Suprapubic skin (tissue), 4 donors: ENCODE results near the gene ANKRD40. TPM values are rescaled to one million over a fixed set of nuclear protein-coding genes. Genes with fewer than 3 reads are reported as not detected.

Experiments used
- DNase-seq, 2 donors: peaks; one replicate each; pipeline ENCODE4 v3.0.0-alpha.2; 2019; ENCODE audit warnings: low spot score in 2 of 2
- H3K27ac ChIP-seq: fragments of 200-600 bp; sonication (generic); one replicate; pipeline ENCODE4 v1.5.1; 2019
- H3K27me3 ChIP-seq: fragments of 200-600 bp; sonication (generic); one replicate; pipeline ENCODE4 v1.5.1; 2019
- H3K36me3 ChIP-seq: fragments of 200-600 bp; sonication (generic); one replicate; pipeline ENCODE4 v1.5.1; 2019
- H3K4me1 ChIP-seq: fragments of 200-600 bp; sonication (generic); one replicate; pipeline ENCODE4 v1.5.1; 2019
- H3K4me3 ChIP-seq: fragments of 200-600 bp; sonication (generic); one replicate; pipeline ENCODE4 v1.5.1; 2019; ENCODE audit warnings: mild to moderate bottlenecking
- H3K9me3 ChIP-seq: fragments of 200-600 bp; sonication (generic); one replicate; pipeline ENCODE4 v1.5.1; 2019
- EP300 ChIP-seq: sonication (generic); formaldehyde crosslinking; IDR thresholded peaks from one replicate; pipeline ENCODE4 v1.6.1; 2017; ENCODE audit warnings: antibody characterized with exemption
- POLR2A ChIP-seq, 2 donors: fragments of 450-650 bp; IDR thresholded peaks; one replicate each; pipeline ENCODE4 v1.6.1; 2017; ENCODE audit warnings: antibody characterized with exemption in 2 of 2, mild to moderate bottlenecking in 2 of 2, moderate library complexity in 2 of 2
- POLR2AphosphoS5 ChIP-seq, 3 donors: sonication (generic); formaldehyde crosslinking; IDR thresholded peaks; one replicate each; pipeline ENCODE4 v1.6.1; 2017; ENCODE audit warnings: antibody characterized with exemption in 3 of 3
- WGBS: methylation state at CpG from one replicate; pipeline ENCODE4 v1.1.5; 2018; 5-methylcytosine and 5-hydroxymethylcytosine counted together
- total RNA-seq, 4 donors: library from RNA; depleted of rRNA; stranded (reverse); fragments of >200 nt; gene quantifications; one replicate each; pipeline ENCODE4 v1.1.0, GENCODE V29; 2016
- TF ChIP-seq, protein P1 (sequence below), 2 donors: fragments of 200-600 bp in 1 of 2; fragments of 450-650 bp in 1 of 2; sonication (generic) in 1 of 2; IDR thresholded peaks; one replicate each; pipeline ENCODE4 v1.5.1; 2016 to 2019; ENCODE audit warnings: antibody characterized with exemption in 2 of 2, mild to moderate bottlenecking in 1 of 2, moderate library complexity in 1 of 2

ANKRD40 gene
- total RNA-seq, 4 donors from 2014 or later: 21.4 to 33.8 (median 26.6) TPM

DNA sequence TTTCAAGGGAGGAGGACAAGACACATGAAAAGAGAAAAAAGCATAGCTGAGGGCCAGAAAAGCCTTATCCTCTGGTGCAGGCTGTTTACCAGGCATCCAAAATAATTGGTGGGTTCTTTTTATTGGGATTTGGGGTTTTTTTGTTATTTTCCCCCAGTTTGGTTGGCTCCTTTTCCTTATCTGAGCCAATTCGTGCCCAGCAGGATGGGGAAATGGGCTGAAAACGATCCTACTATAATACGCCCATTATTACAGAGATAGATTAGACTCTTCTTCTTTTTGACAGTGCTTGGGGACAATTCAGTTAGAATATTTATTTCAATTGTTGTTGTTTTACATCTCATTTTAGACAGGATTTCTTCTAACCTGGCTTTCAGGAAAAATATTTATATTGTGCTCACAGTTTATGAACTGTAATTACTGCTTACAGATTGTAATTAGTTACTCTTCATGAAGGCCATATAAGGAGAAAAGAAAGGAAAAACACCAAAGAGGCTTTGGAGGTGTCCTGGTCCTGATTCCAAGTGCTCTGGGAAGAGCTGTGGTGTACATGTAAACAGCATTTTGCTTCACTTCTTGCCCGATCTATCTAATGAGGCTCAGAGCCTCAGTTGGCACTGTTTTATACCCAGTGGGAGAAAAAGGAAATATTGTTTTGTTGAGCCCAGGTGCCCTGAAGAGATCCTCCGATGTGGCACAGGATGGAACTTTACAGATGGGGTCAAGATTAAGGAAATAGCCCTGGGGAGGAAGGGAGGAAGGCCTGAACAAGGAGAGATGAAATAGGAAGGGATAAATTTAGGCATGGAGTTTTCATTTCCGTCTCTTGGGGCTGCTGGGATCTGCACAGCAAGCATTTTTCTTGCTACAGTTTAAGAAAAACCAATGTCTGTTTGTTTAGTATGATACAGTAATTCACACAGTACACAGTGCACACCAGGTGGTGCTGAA, 611 bp upstream of the ANKRD40 start:
- 1% methylated on average over 6 of the region's 6 CpGs for WGBS
- TF ChIP-seq POLR2A (IDR thresholded peaks at IDR 0.05) (no peak), POLR2AphosphoS5 (IDR thresholded peaks at IDR 0.05) (no peak), EP300 (no peak)
- TF ChIP-seq, protein P1, sequence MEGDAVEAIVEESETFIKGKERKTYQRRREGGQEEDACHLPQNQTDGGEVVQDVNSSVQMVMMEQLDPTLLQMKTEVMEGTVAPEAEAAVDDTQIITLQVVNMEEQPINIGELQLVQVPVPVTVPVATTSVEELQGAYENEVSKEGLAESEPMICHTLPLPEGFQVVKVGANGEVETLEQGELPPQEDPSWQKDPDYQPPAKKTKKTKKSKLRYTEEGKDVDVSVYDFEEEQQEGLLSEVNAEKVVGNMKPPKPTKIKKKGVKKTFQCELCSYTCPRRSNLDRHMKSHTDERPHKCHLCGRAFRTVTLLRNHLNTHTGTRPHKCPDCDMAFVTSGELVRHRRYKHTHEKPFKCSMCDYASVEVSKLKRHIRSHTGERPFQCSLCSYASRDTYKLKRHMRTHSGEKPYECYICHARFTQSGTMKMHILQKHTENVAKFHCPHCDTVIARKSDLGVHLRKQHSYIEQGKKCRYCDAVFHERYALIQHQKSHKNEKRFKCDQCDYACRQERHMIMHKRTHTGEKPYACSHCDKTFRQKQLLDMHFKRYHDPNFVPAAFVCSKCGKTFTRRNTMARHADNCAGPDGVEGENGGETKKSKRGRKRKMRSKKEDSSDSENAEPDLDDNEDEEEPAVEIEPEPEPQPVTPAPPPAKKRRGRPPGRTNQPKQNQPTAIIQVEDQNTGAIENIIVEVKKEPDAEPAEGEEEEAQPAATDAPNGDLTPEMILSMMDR (IDR thresholded peaks at IDR 0.05): no peak
- Histone ChIP-seq H3K27me3 (no peaks in the 10 kb centered on the region), H3K9me3 (no peaks in the 10 kb centered on the region), H3K36me3 (peaks cover 3% of the 10 kb centered on the region), H3K4me1 (peaks cover 49% of the 10 kb centered on the region), H3K4me3 (peak overlapping the region; percentile 70), H3K27ac (peak overlapping the region; percentile 98)
- no peak for DNase-seq

GRCh38 chr17:50703162-50703561, 4.6 kb downstream of the ANKRD40 start:
- no peaks in the 10 kb centered on the region for H3K27me3 ChIP-seq
- TF ChIP-seq POLR2AphosphoS5 (IDR thresholded peaks at IDR 0.05): no peak
- TF ChIP-seq POLR2A (IDR thresholded peaks at IDR 0.05): no peak
- TF ChIP-seq EP300: no peak
- TF ChIP-seq, protein P1 (IDR thresholded peaks at IDR 0.05): no peak
- peaks cover 39% of the 10 kb centered on the region for H3K4me1 ChIP-seq
- no peaks in the 10 kb centered on the region for H3K9me3 ChIP-seq
- WGBS: 84% methylated on average over 3 of the region's 3 CpGs
- H3K27ac ChIP-seq: peak overlapping the region; percentile 57
- DNase-seq: no peak
- no peak overlapping the region for H3K4me3 ChIP-seq
- peaks cover 23% of the 10 kb centered on the region for H3K36me3 ChIP-seq

- Histone ChIP-seq H3K4me1 (peaks cover 21% of the 10 kb centered on the region), H3K4me3 (no peak overlapping the region), H3K27ac (no peak overlapping the region), H3K36me3 (peaks cover 57% of the 10 kb centered on the region), H3K27me3 (no peaks in the 10 kb centered on the region), H3K9me3 (no peaks in the 10 kb centered on the region)
- 71% methylated on average over 7 of the region's 7 CpGs for WGBS
- TF ChIP-seq POLR2A (IDR thresholded peaks at IDR 0.05) (no peak), EP300 (no peak), POLR2AphosphoS5 (IDR thresholded peaks at IDR 0.05) (no peak)
- TF ChIP-seq, protein P1 (IDR thresholded peaks at IDR 0.05): no peak
- no peak for DNase-seq
Measured at GRCh38 chr17:50699410-50699809, 8.3 kb downstream of the ANKRD40 start.

DNA sequence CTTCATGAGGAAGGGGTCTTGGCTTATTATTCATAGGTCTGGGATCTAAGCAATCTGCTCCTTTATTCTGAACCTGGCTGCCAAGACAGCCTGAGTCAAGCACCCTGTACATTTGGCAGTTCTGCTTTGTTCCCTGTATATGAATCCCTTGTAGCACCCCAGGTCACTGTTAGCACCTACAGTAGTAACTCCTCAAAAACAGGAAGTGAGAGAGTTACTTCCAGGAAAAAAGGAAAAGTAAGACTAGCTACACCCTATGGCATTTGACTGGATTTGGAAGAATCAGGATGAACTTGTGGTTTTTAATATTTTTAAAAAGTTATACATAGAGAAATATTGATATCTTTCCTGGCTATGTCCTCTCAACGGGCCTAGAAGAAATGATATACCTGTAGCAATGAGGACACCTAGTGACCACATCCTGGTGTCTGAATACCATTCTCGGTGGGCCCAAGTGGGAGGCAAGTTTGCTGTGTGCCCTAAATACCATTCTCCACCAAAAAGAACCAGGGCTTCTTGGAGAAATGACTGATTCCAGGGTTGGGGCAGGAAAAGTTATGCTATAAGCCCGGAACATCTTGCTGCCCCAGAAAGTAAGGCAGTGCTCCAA, 9.9 kb downstream of the ANKRD40 start:
- WGBS: 53% methylated on average over 3 of the region's 3 CpGs
- H3K36me3 ChIP-seq: peaks cover 72% of the 10 kb centered on the region

More for the DNA sequence above, 9.9 kb downstream of the ANKRD40 start:
- Histone ChIP-seq H3K4me3 (no peak overlapping the region), H3K27me3 (no peaks in the 10 kb centered on the region), H3K27ac (no peak overlapping the region), H3K9me3 (no peaks in the 10 kb centered on the region), H3K4me1 (peaks cover 4% of the 10 kb centered on the region)
- DNase-seq: no peak
- TF ChIP-seq POLR2AphosphoS5 (IDR thresholded peaks at IDR 0.05) (no peak), POLR2A (IDR thresholded peaks at IDR 0.05) (no peak), EP300 (no peak)
- TF ChIP-seq, protein P1 (IDR thresholded peaks at IDR 0.05): no peak
